SK-N-SH treated with all-trans-retinoic acid at 6 μM for 48 hours (cell line): ENCODE data around the gene PLA2G10.
"Not testable (repeated sequence)": the region's sequence is repeated elsewhere in the genome, so short reads cannot be mapped to it uniquely, and the experiment has no call there.

ENCODE experiments used
- ATAC-seq: fragments of 200-7000 bp; cut with Tn5 transposase; 3 replicates; pipeline ENCODE4 v1.9.1; 2020; ENCODE audit warnings: mild to moderate bottlenecking, moderate library complexity
- ARNTL ChIP-seq: fragments of 450-650 bp; formaldehyde crosslinking; IDR thresholded peaks from 2 replicates; pipeline ENCODE4 v1.5.0; 2020; ENCODE audit warnings: low read depth, mild to moderate bottlenecking, moderate library complexity, borderline replicate concordance
- BACH2 ChIP-seq: fragments of 250-450 bp; sonication (Bioruptor Pico); IDR thresholded peaks from 2 replicates; pipeline ENCODE4 v1.9.0; 2021; ENCODE audit warnings: mild to moderate bottlenecking, borderline replicate concordance
- CREB5 ChIP-seq: fragments of 250-450 bp; sonication (Bioruptor Pico); IDR thresholded peaks from 2 replicates; pipeline ENCODE4 v1.5.1; 2020; ENCODE audit warnings: low read depth, mild to moderate bottlenecking, moderate library complexity
- CSDC2 ChIP-seq: fragments of 250-450 bp; sonication (Bioruptor Pico); IDR thresholded peaks from 2 replicates; pipeline ENCODE4 v1.5.0; 2020; ENCODE audit warnings: mild to moderate bottlenecking, moderate library complexity
- CSRNP3 ChIP-seq: fragments of 250-450 bp; sonication (Bioruptor Pico); IDR thresholded peaks from 2 replicates; pipeline ENCODE4 v1.5.1; 2021; ENCODE audit warnings: mild to moderate bottlenecking, moderate library complexity
- GLIS3 ChIP-seq: fragments of 250-450 bp; sonication (Bioruptor Pico); IDR thresholded peaks from 2 replicates; pipeline ENCODE4 v1.5.0; 2020; ENCODE audit warnings: mild to moderate bottlenecking, moderate library complexity
- OSR1 ChIP-seq: fragments of 250-450 bp; sonication (Bioruptor Pico); IDR thresholded peaks from 2 replicates; pipeline ENCODE4 v1.8.0; 2022; ENCODE audit warnings: moderate library complexity, mild to moderate bottlenecking, inconsistent platforms
- POU6F1 ChIP-seq: fragments of 250-450 bp; sonication (Bioruptor Pico); IDR thresholded peaks from 2 replicates; pipeline ENCODE4 v1.8.0; 2021; ENCODE audit warnings: low read depth, mild to moderate bottlenecking, moderate library complexity, borderline replicate concordance
- PPARA ChIP-seq: fragments of 250-450 bp; sonication (Bioruptor Pico); IDR thresholded peaks from 2 replicates; pipeline ENCODE4 v1.5.0; 2020; ENCODE audit warnings: mild to moderate bottlenecking, borderline replicate concordance
- RARB ChIP-seq: fragments of 250-450 bp; sonication (Bioruptor Pico); IDR thresholded peaks from 2 replicates; pipeline ENCODE4 v1.8.0; 2021; ENCODE audit warnings: mild to moderate bottlenecking, moderate library complexity
- SNAI2 ChIP-seq: fragments of 250-450 bp; sonication (Bioruptor Pico); IDR thresholded peaks from 2 replicates; pipeline ENCODE4 v1.5.0; 2020; ENCODE audit warnings: mild to moderate bottlenecking, moderate library complexity
- TCF4 ChIP-seq: fragments of 250-450 bp; sonication (Bioruptor Pico); IDR thresholded peaks from 2 replicates; pipeline ENCODE4 v1.8.0; 2021; ENCODE audit warnings: mild to moderate bottlenecking, moderate library complexity, borderline replicate concordance
- TOX ChIP-seq: fragments of 250-450 bp; sonication (Bioruptor Pico); IDR thresholded peaks from 2 replicates; pipeline ENCODE4 v1.8.0; 2021; ENCODE audit warnings: mild to moderate bottlenecking, moderate library complexity, borderline replicate concordance
- TSHZ2 ChIP-seq: fragments of 250-450 bp; sonication (Bioruptor Pico); IDR thresholded peaks from 2 replicates; pipeline ENCODE4 v1.5.0; 2020; ENCODE audit warnings: mild to moderate bottlenecking, moderate library complexity
- ZC3H10 ChIP-seq: fragments of 250-450 bp; sonication (Bioruptor Pico); IDR thresholded peaks from 2 replicates; pipeline ENCODE4 v1.5.1; 2021; ENCODE audit warnings: mild to moderate bottlenecking, moderate library complexity
- ZFP3 ChIP-seq: fragments of 250-450 bp; sonication (Bioruptor Pico); IDR thresholded peaks from 2 replicates; pipeline ENCODE4 v1.5.0; 2020; ENCODE audit warnings: mild to moderate bottlenecking, moderate library complexity
- ZFP30 ChIP-seq: fragments of 450-650 bp; formaldehyde crosslinking; IDR thresholded peaks from 2 replicates; pipeline ENCODE4 v1.5.0; 2022; ENCODE audit warnings: mild to moderate bottlenecking, moderate library complexity
- ZNF565 ChIP-seq: fragments of 450-650 bp; formaldehyde crosslinking; conservative IDR thresholded peaks from 2 replicates; pipeline ENCODE4 v1.5.0; 2020; ENCODE audit warnings: low read depth, mild to moderate bottlenecking, moderate library complexity
- ZNF70 ChIP-seq: fragments of 450-650 bp; formaldehyde crosslinking; IDR thresholded peaks from 2 replicates; pipeline ENCODE4 v1.5.0; 2020; ENCODE audit warnings: mild to moderate bottlenecking, moderate library complexity
- ZNF8 ChIP-seq: fragments of 450-650 bp; formaldehyde crosslinking; IDR thresholded peaks from 2 replicates; pipeline ENCODE4 v1.5.0; 2020; ENCODE audit warnings: mild to moderate bottlenecking, moderate library complexity

The PLA2G10 gene

GRCh38 chr16:14640538-14640937 lies 53.6 kb downstream of the PLA2G10 start:
- ATAC-seq = no peak
- TF ChIP-seq RARB (CRISPR knock-in tag) (no peak), ZNF70 (no peak), CSRNP3 (CRISPR knock-in tag) (no peak), PPARA (CRISPR knock-in tag) (no peak), OSR1 (no peak), SNAI2 (CRISPR knock-in tag) (no peak), BACH2 (CRISPR knock-in tag) (no peak), GLIS3 (CRISPR knock-in tag) (no peak), ARNTL (CRISPR knock-in tag) (no peak), TCF4 (no peak), ZFP3 (CRISPR knock-in tag) (no peak), POU6F1 (CRISPR knock-in tag) (no peak), ZNF565 (CRISPR knock-in tag) (no peak), TSHZ2 (CRISPR knock-in tag) (no peak), ZFP30 (CRISPR knock-in tag) (no peak), TOX (CRISPR knock-in tag) (no peak)
- TF ChIP-seq, all 23 proteins: peak for 0

GRCh38 chr16:14636951-14637240 lies 57.2 kb downstream of the PLA2G10 start:
- ATAC-seq = not testable (repeated sequence)

GRCh38 chr16:14636179-14636950 lies 57.7 kb downstream of the PLA2G10 start:
- ATAC-seq = not testable (repeated sequence)

- no peak for TF ChIP-seq GLIS3 (CRISPR knock-in tag)
- TF ChIP-seq RARB (CRISPR knock-in tag) = no peak
- TF ChIP-seq TOX (CRISPR knock-in tag) = no peak
- no peak for TF ChIP-seq OSR1
- TF ChIP-seq ZNF70 = no peak
- TF ChIP-seq, all 23 proteins: peak for 0
Observed at GRCh38 chr16:14635395-14636165, 58.5 kb downstream of the PLA2G10 start.

GRCh38 chr16:14634389-14634725 lies 59.8 kb downstream of the PLA2G10 start:
- no peak for TF ChIP-seq CSDC2
- no peak for TF ChIP-seq BACH2 (CRISPR knock-in tag)
- TF ChIP-seq OSR1 = no peak
- no peak for TF ChIP-seq TSHZ2 (CRISPR knock-in tag)
- no peak for TF ChIP-seq TOX (CRISPR knock-in tag)
- no peak for TF ChIP-seq CSRNP3 (CRISPR knock-in tag)
- TF ChIP-seq ZC3H10 (CRISPR knock-in tag) = no peak
- TF ChIP-seq ZNF8 (CRISPR knock-in tag) = no peak
- no peak for TF ChIP-seq CREB5 (CRISPR knock-in tag)
- TF ChIP-seq TCF4 = no peak
- no peak for TF ChIP-seq ZNF70
- ATAC-seq = no peak

More at GRCh38 chr16:14635395-14636165, 58.5 kb downstream of the PLA2G10 start:
- no peak for ATAC-seq
